Measurements from ENCODE around the gene OSBP2.

Gene OSBP2

DNA sequence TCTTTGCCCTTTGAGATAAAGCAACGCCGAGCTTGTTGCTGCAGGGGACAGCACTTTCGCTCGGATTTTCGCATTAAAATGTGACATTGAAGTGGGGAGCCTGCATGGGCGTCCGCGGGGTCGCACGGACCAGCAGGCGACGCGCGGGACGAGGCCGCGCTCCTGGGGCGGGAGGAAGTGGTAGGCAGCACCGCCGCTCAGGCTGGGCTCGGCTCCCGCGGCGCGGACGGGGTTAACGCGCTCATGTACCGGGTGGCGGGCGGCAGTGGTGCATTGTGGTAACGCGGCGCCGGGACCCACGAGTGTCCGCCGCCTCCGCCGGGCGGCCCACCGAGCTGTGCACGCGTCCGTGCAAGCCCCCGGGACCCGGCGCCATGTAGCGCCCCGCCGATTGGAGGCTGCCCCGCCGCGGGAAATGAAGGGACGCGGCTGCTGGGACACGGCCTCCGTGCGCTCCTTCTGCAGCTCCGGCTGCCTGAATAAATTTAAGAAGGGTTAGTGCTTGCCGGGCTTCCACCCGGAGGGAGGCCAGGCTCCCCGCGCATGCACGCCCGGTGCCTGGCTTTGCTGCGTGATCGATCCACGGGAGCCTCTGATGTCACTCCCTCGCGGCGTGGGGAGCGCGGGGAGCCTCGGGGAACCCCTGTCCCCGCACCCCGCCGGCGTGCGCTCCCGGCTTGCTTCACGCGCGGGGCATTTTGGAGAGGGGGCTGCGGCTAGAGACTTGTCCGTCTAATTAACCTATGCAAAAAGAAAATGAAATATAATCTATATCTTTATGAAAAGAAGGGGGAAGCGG lies 127.7 kb downstream of the OSBP2 start:
- no peak for DNase-seq

DNA sequence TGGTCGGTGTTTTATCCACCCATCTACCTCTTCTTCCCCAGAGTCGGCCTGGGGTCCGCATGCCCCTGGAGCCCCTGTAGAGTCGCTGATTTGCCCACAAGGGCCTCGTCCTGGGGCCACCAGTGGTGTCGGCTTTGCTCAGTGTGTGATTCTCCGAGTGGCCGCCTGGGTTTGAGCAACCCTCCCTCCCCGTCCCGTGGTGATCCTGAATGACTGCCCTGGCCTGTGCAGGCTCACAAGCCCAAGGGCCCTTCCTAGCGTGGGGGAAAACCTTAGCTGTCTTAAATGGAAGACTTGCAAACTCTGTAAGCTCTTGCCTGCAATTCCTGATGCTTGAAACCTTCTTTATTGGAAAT lies 128.3 kb downstream of the OSBP2 start:
- no peak for DNase-seq

DNA sequence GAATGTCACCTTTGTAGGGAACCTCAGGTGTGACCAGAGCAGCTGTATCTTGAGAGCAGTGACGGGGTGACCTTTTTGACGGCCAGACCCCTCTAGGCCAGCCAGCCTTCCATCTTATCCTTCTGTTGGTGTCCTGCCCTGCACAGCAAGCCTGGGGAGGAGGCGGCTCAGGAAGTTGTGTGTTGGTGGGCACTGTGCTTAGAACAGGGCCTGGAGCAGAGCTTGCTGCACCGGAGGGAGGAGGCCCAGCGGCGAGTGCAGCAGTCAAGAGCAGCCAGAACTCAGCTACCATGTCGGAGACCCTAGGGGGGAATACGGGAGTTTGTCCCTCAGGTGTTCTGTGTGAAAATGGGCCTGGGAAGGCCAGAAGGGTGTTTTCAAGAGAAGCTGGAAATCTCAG lies 129.4 kb downstream of the OSBP2 start:
- no peak for DNase-seq

DNA sequence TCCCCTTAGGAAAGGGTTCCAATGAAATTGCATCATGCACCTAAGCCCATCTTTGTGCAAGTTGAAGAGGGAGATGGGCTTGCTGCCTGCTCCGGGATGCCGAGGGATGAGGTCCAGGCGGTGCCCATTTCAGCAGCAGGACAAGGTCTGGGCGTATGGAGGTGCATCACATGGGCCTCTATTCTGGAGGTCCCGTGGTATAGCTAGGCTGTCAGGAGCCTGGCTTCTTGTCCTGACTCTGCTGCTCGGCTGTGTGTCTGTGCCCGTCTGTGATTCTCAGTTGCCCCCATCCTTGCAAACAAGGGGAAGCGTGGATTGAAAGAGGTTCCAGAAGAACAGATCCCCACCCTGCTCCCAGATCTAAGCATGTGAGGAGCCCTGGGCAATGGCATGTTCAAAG lies 130.0 kb downstream of the OSBP2 start:
- DNase-seq = no peak

DNA sequence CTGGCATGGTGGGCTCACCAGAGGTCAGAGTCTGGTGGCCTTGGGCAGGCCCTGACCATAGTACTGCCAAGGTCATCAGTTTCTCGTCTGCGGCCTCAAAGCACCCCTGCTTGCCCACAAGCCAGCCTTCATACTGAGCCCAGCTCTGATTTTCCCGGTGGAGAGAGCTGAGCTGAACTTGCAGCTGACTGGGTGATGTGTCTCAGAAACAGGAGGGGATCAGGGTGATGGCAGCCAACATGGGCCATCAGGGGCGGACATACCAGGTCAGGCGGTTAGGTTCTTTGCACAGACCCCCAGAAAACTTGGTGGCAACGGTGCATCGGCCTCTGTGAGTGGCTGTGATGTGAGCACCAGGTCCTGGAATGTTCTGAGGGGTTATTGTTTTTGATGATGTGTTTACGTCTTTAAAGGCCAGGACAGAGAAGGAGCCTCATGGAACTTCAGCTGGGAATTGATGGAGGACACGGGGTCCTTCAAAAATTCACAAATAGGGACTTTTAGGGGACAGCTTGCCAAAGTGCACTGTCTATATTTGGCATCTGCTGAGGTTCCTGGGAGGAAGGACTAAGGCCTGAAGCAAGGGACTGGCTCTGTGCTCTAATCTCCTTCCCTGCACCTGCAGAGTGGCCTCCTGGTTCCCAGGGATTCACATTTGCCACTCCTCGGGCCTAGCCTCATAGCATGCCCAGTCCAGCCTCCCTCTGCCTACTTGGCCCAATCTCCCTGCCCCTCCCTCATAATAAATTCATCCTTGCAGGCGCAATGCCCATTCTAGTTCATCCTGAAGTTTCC lies 131.2 kb downstream of the OSBP2 start:
- DNase-seq = no peak

DNA sequence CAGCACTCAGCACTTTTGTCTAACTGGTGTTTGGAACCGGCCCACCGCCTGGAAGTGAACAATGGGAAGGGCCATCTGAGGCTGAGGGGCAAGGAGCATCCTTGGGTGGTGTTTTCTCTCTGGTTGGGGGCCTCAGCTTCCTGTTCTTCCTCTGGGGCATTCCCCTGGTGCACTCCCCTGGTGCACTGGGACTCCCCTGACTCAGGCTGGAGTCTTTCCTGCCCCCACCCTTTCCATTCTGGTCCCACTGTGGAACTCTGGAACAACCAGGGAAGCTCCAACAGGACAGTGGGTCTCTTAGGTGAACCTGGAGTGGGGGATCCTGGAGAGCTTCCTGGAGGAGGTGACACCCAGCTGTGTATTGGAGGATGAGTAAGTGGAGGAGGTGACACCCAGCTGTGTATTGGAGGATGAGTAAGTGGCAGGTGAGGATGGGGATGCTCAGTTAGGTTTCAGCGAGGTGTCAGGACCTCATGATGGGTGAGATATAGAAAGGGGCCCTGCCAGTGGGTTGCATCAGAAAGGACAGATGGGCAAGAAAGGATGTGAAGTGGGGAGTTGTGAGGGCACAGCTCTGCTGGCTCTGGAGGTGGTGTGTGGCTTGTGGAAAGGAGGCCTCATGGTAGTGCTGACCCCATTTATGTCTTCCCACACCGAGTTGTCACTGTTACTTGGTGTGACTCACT lies 132.1 kb downstream of the OSBP2 start:
- DNase-seq = no peak

DNA sequence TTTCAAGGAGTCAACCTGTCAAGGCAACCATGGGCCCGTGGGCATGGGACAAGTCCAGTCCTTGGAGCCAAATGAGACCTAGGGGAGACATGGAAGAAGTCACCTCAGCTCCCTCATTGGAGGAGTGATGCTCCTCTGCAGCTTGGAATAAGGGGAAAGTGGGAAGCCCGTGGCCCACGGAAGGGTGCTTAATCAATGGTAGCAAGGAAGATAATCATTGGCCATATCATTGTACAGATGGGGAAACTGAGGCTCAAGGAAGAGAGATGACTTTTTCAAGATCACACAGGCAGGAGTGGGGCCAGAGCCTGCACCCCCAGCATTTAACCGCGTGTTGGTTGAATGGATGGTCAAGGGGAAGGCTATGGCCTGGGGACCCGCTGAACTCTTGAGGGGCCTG lies 133.0 kb downstream of the OSBP2 start:
- no peak for DNase-seq

DNA sequence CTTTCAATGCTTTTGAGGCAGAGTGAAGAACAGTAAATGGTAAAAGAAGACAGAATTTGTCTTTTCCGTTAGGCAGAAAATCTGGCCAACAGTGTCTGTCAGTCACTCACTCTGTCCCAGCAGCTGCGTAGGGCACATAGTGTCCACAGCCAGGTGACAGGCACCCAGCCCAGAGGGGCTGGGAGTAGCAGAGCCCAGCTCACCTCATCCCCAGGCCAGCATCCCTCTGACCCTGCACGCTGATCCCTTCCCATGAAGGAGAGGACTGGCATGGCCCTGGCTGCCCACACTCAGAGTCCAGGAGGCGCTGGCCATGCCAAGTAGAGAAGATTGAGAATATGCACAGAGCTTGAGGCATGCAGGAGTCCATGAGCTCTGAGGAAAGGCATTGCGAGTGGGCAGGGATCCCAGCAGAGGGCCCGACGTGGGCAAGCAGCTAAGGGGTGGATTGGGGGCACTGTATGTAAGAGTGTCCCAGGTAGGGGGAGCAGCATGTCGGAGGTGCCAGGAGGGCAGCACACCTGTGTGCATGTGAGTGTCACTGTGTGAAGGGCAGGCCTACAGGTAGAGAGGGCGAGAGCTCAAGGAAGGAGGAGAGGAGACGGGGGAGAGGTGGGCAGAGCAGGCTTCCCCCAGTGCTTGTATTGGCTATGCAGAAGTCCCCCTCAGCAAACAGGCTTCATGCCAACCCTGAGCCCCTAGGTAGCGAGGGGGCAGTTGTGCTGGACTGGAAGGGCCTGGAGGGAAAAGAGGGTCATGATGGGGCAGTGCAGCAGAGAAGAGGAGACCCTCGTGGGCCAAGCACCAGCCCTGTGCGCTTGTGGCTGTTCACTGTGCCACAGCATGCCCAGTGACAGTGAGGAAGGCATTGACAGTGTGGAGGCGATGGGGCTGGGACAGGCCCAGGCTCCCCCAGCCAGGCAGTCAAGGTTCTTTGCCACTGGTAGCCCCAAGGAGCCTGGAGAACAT lies 133.8 kb downstream of the OSBP2 start:
- DNase-seq = no peak

DNA sequence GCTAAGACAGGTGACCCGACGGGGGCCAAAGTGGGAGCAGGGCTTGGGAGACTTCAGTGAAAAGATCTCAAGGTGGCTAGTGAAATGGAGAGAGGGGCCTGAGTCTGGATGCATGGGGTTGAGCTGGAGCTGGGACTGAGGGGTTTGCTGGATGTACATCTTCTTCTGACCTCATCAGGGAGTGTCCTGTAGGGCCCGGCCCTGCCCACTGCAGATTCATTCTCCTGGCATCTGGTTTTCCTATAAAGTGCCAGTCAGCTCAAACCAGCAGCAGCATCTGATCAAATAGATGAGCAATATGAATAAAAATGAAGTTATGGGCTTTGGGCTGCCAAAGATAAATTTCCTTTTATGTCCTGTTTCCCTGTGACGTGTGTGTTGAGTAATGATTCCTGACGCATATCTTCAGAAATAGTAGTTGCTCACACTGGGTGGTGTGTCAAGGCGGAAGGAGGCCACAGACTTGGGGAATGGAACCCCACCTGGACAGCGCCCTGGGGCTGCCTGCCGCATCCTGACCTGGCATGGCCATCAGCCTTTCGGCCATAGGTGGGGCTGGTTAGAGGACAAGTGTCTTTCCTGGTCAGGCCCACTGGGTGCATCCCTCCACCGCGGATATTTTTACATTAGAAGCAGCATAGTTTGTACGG lies 135.4 kb downstream of the OSBP2 start:
- peak; percentile 99 for DNase-seq

DNA sequence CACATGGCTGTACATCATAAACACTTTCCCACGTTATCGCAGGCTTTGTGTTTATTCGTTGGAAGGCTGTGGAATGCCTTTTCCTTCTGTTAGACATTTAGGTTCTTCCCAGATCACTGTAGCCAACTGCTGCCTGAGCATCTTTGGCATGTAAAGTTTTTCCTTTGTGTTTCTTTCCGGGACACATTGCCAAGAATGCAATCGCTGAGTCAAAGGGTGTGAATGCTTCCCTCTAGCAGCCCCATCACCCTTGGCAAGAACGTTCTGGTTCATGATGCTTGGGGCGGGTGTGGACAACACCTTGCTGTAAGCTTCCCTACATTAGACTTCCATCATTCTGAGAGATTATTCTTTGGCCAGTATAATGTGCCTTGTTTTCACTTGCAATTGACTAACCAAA lies 136.2 kb downstream of the OSBP2 start:
- peak; percentile 94 for DNase-seq

DNA sequence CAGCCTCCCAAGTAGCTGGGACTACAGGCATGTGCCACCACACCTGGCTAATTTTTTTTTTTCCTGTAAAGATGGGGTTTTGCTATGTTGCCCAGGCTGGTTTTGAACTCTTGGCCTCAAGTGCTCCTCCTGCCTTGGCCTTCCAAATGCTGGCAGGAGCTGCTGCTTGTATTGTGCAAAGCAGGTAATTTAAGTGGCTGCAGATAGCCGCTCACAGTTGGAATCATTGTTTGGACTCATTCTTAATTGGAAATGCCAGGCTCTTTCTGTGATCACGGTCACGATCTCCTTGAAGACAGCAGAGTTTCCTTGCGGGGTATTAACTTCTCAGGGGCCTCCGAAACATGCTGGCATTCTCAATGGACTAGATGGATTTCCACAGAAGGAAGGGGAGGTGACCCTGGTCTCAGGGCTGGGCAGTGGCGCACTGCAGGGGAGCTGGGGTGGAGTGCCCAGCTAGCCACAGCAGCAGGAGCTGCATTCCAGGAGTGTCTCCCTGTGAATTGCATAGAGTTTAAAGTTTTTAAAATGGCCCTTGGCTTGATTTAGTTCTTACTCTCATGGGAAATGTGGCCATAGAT lies 137.8 kb downstream of the OSBP2 start:
- no peak for DNase-seq

DNA sequence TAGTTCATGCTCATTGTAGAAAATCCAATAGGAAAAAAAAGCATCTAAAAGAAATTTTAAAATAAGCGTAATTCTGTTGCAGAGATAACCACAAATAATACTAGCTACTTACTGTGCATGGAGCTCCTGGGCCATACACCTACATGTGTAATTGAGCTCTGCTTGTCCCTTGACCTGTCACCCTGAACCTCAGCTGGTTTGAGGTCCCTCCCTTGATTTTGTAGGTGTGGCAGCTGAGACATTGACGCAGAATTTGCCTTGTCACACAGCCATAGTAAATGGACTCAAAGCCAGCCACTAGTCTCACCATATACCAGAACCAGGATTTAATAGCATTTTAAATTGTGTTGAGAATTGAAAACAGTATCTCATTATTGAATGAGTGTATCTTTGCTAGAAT lies 138.6 kb downstream of the OSBP2 start:
- no peak for DNase-seq

DNA sequence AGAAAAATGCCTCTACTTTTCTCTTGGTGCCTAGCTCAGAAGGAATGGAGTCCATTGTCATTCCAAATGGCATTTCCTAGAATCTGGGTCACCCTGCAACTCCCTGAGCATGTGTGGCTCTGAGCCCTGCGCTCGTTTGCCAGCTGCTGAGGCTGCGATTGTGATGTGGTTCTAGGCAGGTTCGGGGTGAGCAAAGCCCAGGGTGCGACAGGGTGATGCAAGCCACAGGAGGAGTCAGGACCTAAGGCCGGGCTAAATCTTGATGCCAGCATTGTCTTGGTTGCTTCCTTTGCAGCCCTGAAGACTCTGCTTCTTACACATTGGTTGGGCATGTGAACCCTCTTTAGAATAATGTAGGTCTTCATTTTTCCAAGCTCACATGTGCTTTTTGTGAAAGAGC lies 142.9 kb downstream of the OSBP2 start:
- DNase-seq = no peak

DNA sequence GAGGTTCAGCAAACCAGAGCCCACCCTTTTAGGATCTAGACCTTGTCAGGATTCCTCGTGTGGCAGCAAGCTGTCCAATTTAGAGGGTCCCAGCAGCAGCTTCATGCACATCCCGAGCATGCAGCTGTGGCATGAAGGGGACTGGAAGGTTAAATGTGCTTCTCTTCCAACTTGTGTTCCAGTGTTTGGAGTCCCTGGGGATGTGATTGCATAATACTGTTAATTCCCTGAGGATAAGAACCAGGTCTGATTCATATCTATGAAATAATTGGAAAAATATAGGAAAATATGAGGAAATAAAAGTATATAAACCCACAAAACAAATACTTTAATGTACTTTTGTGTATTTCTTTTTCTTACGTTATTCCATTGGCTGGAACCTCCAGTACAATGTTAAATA lies 143.4 kb downstream of the OSBP2 start:
- DNase-seq = no peak

DNA sequence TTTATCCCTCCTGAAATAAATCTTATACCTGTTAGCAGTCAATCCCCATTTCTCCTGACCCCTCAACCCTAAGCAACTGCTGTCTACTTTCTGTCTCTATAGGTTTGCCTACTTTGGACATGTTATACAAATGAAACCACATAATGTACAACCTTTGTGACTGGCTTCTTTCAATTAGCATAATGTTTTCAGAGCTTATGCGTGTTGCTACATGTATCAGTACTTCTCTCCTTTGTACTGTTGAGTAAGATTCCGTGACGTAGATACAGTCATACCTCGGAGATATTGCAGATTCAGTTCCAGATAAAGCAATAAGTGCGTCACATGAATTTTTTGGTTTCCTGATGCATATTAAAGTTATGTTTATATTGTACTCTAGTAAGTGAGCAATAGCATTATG lies 146.6 kb downstream of the OSBP2 start:
- DNase-seq = peak; percentile 29

DNA sequence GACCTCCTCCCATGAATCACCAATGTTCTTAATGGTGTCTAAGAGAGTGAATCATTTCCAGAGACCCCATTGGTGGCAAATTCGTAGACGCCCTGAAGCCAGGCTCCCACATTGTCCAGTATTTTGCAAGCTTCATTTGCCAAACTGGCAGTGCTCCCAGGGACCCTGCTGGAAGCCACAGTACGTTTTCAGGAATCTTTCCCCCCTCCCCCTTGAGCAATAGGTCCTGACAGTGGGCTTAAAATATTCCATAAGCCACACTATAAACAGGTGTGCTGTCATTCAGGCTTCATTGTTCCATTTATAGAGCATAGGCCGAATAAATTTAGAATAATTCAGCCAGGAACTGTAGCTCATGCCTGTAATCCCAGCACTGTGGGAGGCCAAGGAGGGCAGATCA lies 148.6 kb downstream of the OSBP2 start:
- DNase-seq = no peak

DNA sequence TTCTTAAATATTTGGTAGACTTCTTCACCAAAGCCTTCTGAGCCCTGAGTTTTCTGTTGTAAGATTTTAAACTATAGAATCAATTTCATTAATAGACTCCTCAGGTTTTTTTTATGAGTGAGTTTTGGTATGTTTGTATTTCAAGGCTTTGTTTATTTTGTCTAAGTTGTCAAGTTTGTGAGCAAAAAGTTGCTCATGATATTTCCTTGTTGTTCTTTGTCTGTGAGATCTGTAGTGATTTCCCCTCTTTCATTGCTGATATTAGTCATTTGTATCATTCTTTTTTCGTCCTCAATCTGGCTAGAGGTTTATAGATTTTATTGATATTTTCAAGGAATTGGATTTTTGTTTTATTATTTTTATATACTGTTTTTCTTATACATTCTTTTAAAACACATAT lies 152.9 kb downstream of the OSBP2 start:
- no peak for DNase-seq

DNA sequence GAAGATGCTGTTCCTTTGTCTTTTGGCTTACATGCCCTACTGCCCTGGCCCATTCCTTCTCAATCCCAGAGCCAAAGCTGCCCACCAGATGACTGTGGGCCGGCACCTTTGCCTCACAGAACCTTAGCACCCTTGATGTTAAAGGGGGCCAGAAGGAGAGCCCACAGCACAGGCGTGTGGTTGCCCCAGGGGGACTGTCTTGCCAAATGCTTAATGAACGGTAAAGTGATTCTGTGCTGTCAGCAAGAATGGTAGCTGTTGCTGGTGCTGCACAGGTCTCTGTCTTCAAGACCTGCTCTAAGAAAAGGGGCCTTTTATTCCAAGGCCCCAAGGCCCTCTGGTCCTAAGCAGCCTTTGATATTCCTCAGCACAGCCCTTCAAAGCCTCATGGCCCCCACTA lies 160.6 kb downstream of the OSBP2 start:
- DNase-seq = no peak

DNA sequence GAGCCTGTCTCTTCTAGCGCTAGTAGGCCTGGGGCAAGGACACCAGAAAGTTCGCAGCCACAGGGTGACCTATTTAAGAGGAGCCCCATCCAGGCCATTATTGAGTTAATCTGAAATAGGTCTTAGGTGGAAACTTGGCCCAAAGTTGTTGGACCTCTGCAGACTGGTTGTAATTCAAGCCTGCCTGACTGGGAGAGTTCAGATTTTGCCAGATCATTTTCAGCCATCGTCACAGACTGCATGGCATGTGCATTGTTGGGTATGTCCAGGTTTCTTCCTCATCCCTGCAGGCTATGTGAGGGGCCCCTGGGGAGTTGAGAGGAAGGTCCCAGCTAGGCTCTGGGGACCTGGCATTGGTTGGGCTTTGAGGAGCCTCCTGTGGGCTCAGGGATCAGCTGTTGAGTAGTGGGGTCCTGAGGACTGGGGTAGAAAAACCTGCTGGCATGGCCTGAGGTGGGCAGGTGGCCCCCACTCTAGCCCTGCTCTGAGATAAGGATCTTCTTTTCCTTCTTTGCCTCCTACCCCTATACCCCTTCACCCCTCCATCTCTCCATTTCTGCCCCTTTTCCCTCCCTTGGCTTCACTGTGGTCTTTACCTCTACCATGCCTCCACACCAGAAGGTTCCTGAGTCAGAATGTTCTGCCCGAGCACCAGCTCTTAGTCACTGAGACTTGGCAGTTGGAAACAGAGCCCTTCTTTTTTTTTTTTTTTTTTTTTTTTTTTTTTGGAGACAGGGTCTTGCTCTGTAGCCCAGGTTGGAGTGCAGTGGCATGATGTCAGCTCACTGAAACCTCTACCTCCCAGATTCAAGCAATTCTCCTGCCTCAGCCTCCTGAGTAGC lies 161.2 kb downstream of the OSBP2 start:
- DNase-seq = no peak

DNA sequence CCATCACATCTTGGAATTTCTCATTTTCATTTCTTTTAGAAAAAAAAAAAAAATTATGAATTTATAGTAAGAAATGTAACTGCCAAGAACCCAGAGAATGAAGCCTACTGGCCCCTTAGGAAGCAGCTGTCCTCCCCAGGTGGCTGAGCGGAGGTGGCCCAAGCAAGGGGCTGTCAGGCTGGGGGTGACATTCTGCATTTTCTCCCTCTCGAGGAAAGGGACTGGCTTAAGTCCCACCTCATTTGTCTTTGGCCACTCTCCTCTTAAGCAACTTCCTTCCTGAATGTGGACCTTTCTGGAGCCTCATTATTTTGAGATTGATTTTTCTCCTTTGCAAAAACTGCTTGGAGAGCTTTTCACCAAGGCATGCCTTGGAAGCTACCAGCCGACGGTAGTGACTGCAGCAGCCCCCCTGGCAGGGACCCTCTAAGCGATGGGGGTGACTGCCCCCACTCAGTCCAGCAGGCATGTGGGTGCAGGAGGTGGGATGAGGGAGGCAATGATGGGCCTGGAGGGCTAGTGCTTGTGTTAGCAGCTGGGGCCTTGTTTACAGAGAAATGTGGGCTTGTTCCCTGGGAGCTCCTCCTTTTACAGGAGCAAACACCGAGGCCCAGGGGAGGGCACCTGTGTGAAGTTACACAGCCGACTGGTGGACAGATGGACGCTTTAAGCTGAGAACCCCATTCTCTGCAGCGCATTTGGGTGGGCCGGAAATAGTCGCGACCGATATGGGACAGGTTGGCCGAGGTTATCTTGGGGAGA lies 162.2 kb downstream of the OSBP2 start:
- DNase-seq = no peak

Measured in HCEC 1CT (cell line).